Spleen (tissue), 7 donors: ENCODE measurements around the gene WDR88.

ENCODE experiments used
- POLR2A ChIP-seq, 3 donors: fragments of 450-650 bp; IDR thresholded peaks; one replicate each; pipeline ENCODE4 v1.5.1; 2017; ENCODE audit warnings: antibody characterized with exemption in 3 of 3, mild to moderate bottlenecking in 1 of 3
- POLR2AphosphoS5 ChIP-seq, 3 donors: sonication (generic); formaldehyde crosslinking; IDR thresholded peaks; one replicate each; pipeline ENCODE4 v1.5.1; 2017; ENCODE audit warnings: antibody characterized with exemption in 3 of 3
- TF ChIP-seq, protein P1 (sequence below), 11 experiments: fragments of 200-600 bp in 7 of 11; fragments of 450-650 bp in 4 of 11; sonication (generic) in 4 of 11; IDR thresholded peaks in 8 of 11; conservative IDR thresholded peaks in 3 of 11; 1 replicate in 7 of 11; 2 replicates in 4 of 11; pipeline versions ENCODE4 v1.4.0 to v1.8.0; 2016 to 2021; ENCODE audit warnings: antibody characterized with exemption in 11 of 11, inconsistent platforms in 4 of 11, mild to moderate bottlenecking in 1 of 11
- donor health status: DM: no; HTN: no; CAD: no; lungs with moderate emphysema.
- donor health status: DM: no; HTN: no; CAD: no.
- donor health status: DM: no; HTN: no; CAD: no.

DNA sequence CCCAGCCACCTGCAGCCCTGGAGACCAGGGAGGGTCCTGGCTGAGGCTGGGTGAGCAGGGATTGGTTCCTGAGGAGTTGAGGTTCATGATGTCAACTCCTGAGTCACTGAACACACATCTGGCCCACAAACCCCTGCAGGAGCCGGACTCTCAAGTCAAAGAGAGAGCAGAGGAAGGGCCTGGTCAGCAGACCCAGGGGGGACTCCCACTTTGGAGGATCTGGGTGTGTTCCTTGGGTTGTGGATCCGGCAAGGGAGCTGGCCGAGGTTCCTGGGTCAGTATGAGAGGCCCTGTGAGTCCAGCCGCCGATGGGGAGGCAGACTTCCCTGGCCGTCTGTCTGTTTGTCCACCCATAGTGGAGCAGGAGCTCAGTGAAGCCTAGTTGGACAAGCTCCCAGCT, 89.7 kb downstream of the WDR88 start:
- TF ChIP-seq, protein P1, sequence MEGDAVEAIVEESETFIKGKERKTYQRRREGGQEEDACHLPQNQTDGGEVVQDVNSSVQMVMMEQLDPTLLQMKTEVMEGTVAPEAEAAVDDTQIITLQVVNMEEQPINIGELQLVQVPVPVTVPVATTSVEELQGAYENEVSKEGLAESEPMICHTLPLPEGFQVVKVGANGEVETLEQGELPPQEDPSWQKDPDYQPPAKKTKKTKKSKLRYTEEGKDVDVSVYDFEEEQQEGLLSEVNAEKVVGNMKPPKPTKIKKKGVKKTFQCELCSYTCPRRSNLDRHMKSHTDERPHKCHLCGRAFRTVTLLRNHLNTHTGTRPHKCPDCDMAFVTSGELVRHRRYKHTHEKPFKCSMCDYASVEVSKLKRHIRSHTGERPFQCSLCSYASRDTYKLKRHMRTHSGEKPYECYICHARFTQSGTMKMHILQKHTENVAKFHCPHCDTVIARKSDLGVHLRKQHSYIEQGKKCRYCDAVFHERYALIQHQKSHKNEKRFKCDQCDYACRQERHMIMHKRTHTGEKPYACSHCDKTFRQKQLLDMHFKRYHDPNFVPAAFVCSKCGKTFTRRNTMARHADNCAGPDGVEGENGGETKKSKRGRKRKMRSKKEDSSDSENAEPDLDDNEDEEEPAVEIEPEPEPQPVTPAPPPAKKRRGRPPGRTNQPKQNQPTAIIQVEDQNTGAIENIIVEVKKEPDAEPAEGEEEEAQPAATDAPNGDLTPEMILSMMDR (IDR thresholded peaks at IDR 0.05 in 8 of 11, conservative IDR thresholded peaks at IDR 0.05 in 3 of 11), result no peak
- TF ChIP-seq POLR2AphosphoS5 (IDR thresholded peaks at IDR 0.05) (no peak), POLR2A (IDR thresholded peaks at IDR 0.05) (no peak)
